ENCODE results near the gene GRHPR.

Gene GRHPR

DNA sequence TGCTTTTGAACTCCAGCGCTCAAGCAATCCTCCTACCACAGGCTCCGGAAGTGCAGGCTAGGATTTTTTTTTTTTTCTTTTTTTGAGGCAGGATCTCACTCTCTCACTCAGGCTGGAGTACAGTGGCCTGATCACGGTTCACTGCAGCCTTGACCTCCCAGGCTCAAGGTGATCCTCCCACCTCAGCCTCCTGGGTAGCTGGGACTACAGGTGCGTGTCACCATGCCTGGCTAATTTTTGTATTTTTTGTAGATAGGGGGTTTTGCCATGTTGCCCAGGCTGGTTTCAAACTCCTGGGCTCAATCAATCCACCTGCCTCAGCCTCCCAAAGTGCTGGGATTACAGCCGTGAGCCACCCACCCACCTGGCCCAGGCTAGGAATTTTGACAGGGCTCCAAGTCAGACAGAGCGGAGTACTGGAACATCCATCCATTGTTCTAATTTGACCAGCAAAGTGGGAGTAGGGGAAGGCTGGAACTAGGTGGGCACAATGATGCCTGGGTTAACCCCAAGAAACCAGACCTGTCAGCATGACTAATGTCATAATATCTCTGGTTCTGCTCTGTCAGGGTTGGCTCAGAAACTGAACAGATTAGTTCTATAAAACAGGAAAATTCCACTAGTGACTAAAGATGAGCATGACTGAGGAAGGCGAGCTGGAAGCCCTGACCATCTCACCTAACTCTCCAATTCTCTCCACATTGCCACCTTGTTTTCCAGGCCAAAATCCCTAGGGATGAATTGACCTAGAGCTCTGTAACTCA lies 33.6 kb downstream of the GRHPR start:
- no peak for ATAC-seq

DNA sequence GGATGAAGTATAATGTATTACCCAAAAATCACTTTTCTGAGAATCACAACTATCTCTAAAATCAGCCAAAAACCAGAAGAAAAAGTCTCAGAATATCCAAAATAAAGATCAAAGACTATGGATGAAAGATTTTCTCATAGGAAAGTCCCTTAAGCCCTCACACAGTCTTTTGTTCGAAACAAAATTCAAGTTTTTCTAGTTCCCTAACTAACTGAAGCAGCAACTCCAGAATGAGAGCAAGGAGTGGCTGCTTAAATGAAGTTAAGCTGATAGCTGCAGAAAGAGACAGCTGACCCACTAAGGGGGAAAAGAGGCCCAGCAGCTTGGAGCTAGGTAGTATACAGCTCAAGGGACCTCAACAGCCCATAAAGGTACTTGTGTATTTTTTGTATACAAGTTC lies 34.3 kb downstream of the GRHPR start:
- ATAC-seq = no peak
- TF ChIP-seq RARB (CRISPR knock-in tag; IDR thresholded peaks at IDR 0.05) (no peak), ZNF565 (CRISPR knock-in tag; conservative IDR thresholded peaks at IDR 0.05; ENCODE audit: low read depth) (no peak), ESRRG (CRISPR knock-in tag; IDR thresholded peaks at IDR 0.05) (no peak), BACH2 (CRISPR knock-in tag; IDR thresholded peaks at IDR 0.05; ENCODE audit: borderline replicate concordance) (no peak), OSR1 (CRISPR knock-in tag; IDR thresholded peaks at IDR 0.05) (no peak), PPARA (CRISPR knock-in tag; IDR thresholded peaks at IDR 0.05; ENCODE audit: borderline replicate concordance) (no peak), ZNF8 (CRISPR knock-in tag; IDR thresholded peaks at IDR 0.05) (no peak), TSHZ2 (CRISPR knock-in tag; IDR thresholded peaks at IDR 0.05) (no peak)

More for the DNA sequence above, 33.6 kb downstream of the GRHPR start:
- no peak for TF ChIP-seq ISL1 (CRISPR knock-in tag; IDR thresholded peaks at IDR 0.05)
- TF ChIP-seq, protein P1, sequence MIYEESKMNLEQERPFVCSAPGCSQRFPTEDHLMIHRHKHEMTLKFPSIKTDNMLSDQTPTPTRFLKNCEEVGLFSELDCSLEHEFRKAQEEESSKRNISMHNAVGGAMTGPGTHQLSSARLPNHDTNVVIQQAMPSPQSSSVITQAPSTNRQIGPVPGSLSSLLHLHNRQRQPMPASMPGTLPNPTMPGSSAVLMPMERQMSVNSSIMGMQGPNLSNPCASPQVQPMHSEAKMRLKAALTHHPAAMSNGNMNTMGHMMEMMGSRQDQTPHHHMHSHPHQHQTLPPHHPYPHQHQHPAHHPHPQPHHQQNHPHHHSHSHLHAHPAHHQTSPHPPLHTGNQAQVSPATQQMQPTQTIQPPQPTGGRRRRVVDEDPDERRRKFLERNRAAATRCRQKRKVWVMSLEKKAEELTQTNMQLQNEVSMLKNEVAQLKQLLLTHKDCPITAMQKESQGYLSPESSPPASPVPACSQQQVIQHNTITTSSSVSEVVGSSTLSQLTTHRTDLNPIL (CRISPR knock-in tag; IDR thresholded peaks at IDR 0.05; ENCODE audit: low read depth) = no peak

- ATAC-seq = no peak
- TF ChIP-seq ZNF70 (CRISPR knock-in tag; IDR thresholded peaks at IDR 0.05) = no peak
- no peak for TF ChIP-seq ISL1 (CRISPR knock-in tag; IDR thresholded peaks at IDR 0.05)
- TF ChIP-seq TOX (CRISPR knock-in tag; IDR thresholded peaks at IDR 0.05; ENCODE audit: borderline replicate concordance) = no peak
- no peak for TF ChIP-seq SNAI2 (CRISPR knock-in tag; IDR thresholded peaks at IDR 0.05)
- TF ChIP-seq OSR1 (CRISPR knock-in tag; IDR thresholded peaks at IDR 0.05) = no peak
- TF ChIP-seq ZNF565 (CRISPR knock-in tag; conservative IDR thresholded peaks at IDR 0.05; ENCODE audit: low read depth) = no peak
- TF ChIP-seq ZFP3 (CRISPR knock-in tag; IDR thresholded peaks at IDR 0.05) = no peak
- TF ChIP-seq ZNF8 (CRISPR knock-in tag; IDR thresholded peaks at IDR 0.05) = no peak
- TF ChIP-seq POU6F1 (CRISPR knock-in tag; IDR thresholded peaks at IDR 0.05; ENCODE audit: borderline replicate concordance, low read depth) = no peak
- TF ChIP-seq PPARA (CRISPR knock-in tag; IDR thresholded peaks at IDR 0.05; ENCODE audit: borderline replicate concordance) = no peak
Measured at GRCh38 chr9:37464006-37464405, 41.5 kb downstream of the GRHPR start.

DNA sequence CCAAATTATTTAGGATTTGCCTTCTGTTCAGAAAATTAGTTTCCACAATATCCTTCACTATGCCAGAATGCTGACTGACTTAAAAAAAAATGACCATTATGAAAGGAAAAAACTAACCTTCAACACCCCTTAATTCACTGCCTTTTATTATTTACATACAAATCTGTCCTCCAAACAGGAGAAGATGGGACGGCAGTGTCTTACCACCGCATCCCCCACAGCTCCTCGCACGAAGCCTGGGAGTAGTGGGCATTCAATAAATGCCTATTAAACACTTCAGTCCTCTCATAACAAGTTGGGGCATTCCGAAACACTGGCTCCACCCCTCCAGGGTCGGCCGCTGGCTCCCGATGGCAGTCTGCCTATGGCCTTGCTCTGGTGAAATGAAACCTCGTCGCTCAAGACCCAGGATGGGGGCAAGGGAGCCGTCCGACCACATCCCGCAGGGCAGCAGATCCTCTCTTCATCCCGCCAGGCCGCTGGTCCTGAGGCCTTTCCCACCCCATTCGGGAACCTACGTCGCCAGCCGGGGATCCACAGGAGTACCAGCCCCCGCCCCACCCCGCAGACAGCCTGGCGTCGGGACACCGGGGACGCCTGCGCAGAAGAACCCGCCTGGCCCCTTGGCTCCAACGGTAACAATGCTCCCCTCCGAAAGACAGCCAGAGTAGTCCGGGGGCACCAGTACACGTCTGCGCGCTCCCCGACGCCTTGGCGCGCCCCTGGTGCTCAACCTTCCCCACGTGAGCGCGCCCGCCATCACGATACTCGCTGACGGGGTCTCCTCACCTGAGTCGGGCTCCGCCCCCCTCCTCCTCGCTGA lies 42.1 kb downstream of the GRHPR start:
- TF ChIP-seq CSRNP3 (CRISPR knock-in tag; IDR thresholded peaks at IDR 0.05) (0 out of 2 replicates have a peak, but pooled peaks have one; percentile 22), ZFP3 (CRISPR knock-in tag; IDR thresholded peaks at IDR 0.05) (no peak), OSR1 (CRISPR knock-in tag; IDR thresholded peaks at IDR 0.05) (no peak), PPARA (CRISPR knock-in tag; IDR thresholded peaks at IDR 0.05; ENCODE audit: borderline replicate concordance) (no peak)

More for the DNA sequence above, 42.1 kb downstream of the GRHPR start:
- ATAC-seq = peak; percentile 60
